ENCODE measurements around the gene TNFSF15. TPM values are rescaled to one million over a fixed set of nuclear protein-coding genes. Genes with fewer than 3 reads are reported as not detected.

TNFSF15 gene
- total RNA-seq, 1 donor from 2014 or later = 0.52 TPM

DNA sequence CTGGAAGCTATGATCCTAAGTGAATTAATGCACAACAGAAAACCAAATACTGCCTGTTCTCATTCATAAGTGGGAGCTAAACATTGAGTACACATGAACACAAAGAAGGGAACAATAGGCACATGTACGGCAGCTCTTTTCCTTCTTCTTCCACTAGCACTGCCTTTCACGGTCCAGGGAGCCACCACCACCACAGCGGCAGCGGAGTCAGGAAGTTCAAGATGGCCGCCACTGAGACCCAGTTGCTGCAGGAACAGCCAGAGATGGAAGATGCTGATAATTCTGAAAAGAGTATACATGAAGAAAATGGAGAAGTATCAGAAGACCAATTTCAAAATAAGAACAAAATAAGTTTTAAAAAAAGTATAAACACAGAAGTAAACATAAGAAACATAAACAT lies 39.5 kb upstream of the TNFSF15 start:
- Histone ChIP-seq H3K9ac (ENCODE audit: low read depth in 1 of 3, low read length in 3 of 3) (no peak overlapping the region), H3K9me3 (ENCODE audit: control insufficient read depth in 3 of 3, low read length in 3 of 3) (no peaks in the 10 kb centered on the region), H3K27ac (ENCODE audit: low read depth, low read length) (no peak overlapping the region), H3K27me3 (ENCODE audit: control insufficient read depth in 3 of 3, insufficient read depth in 3 of 3, low read length in 3 of 3) (no peaks in the 10 kb centered on the region), H3K36me3 (ENCODE audit: control insufficient read depth in 3 of 3, insufficient read depth in 3 of 3, low read length in 3 of 3) (no peaks in the 10 kb centered on the region), H3K4me1 (ENCODE audit: control insufficient read depth in 3 of 3, insufficient read depth in 3 of 3, low read length in 3 of 3) (no peaks in the 10 kb centered on the region), H3K4me3 (ENCODE audit: low read length in 3 of 3) (no peak overlapping the region)

GRCh38 chr9:114844766-114845165 lies 38.9 kb upstream of the TNFSF15 start:
- Histone ChIP-seq H3K4me1 (ENCODE audit: control insufficient read depth in 3 of 3, insufficient read depth in 3 of 3, low read length in 3 of 3) (no peaks in the 10 kb centered on the region), H3K9me3 (ENCODE audit: control insufficient read depth in 3 of 3, low read length in 3 of 3) (no peaks in the 10 kb centered on the region), H3K9ac (ENCODE audit: low read depth in 1 of 3, low read length in 3 of 3) (no peak overlapping the region), H3K4me3 (ENCODE audit: low read length in 3 of 3) (no peak overlapping the region), H3K27ac (ENCODE audit: low read depth, low read length) (no peak overlapping the region), H3K27me3 (ENCODE audit: control insufficient read depth in 3 of 3, insufficient read depth in 3 of 3, low read length in 3 of 3) (no peaks in the 10 kb centered on the region), H3K36me3 (ENCODE audit: control insufficient read depth in 3 of 3, insufficient read depth in 3 of 3, low read length in 3 of 3) (no peaks in the 10 kb centered on the region)

GRCh38 chr9:114837923-114838322 lies 32.1 kb upstream of the TNFSF15 start:
- Histone ChIP-seq H3K27me3 (ENCODE audit: control insufficient read depth in 3 of 3, insufficient read depth in 3 of 3, low read length in 3 of 3) (no peaks in the 10 kb centered on the region), H3K27ac (ENCODE audit: low read depth, low read length) (no peak overlapping the region), H3K4me3 (ENCODE audit: low read length in 3 of 3) (no peak overlapping the region), H3K36me3 (ENCODE audit: control insufficient read depth in 3 of 3, insufficient read depth in 3 of 3, low read length in 3 of 3) (no peaks in the 10 kb centered on the region), H3K9me3 (ENCODE audit: control insufficient read depth in 3 of 3, low read length in 3 of 3) (no peaks in the 10 kb centered on the region), H3K4me1 (ENCODE audit: control insufficient read depth in 3 of 3, insufficient read depth in 3 of 3, low read length in 3 of 3) (no peaks in the 10 kb centered on the region), H3K9ac (ENCODE audit: low read depth in 1 of 3, low read length in 3 of 3) (no peak overlapping the region)

- H3K27me3 ChIP-seq (ENCODE audit: control insufficient read depth in 3 of 3, insufficient read depth in 3 of 3, low read length in 3 of 3) = no peaks in the 10 kb centered on the region
- H3K27ac ChIP-seq (ENCODE audit: low read depth, low read length) = no peak overlapping the region
- no peaks in the 10 kb centered on the region for H3K4me1 ChIP-seq (ENCODE audit: control insufficient read depth in 3 of 3, insufficient read depth in 3 of 3, low read length in 3 of 3)
- H3K9ac ChIP-seq (ENCODE audit: low read depth in 1 of 3, low read length in 3 of 3) = no peak overlapping the region
- H3K9me3 ChIP-seq (ENCODE audit: control insufficient read depth in 3 of 3, low read length in 3 of 3) = no peaks in the 10 kb centered on the region
- no peak overlapping the region for H3K4me3 ChIP-seq (ENCODE audit: low read length in 3 of 3)
- no peaks in the 10 kb centered on the region for H3K36me3 ChIP-seq (ENCODE audit: control insufficient read depth in 3 of 3, insufficient read depth in 3 of 3, low read length in 3 of 3)
These were observed 30.9 kb upstream of the TNFSF15 start for GRCh38 chr9:114836769-114837168.

- Histone ChIP-seq H3K27me3 (ENCODE audit: control insufficient read depth in 3 of 3, insufficient read depth in 3 of 3, low read length in 3 of 3) (no peaks in the 10 kb centered on the region), H3K36me3 (ENCODE audit: control insufficient read depth in 3 of 3, insufficient read depth in 3 of 3, low read length in 3 of 3) (no peaks in the 10 kb centered on the region), H3K9me3 (ENCODE audit: control insufficient read depth in 3 of 3, low read length in 3 of 3) (peaks cover 0 to 2% (median 0%) of the 10 kb centered on the region in 3 donors), H3K9ac (ENCODE audit: low read depth in 1 of 3, low read length in 3 of 3) (no peak overlapping the region), H3K27ac (ENCODE audit: low read depth, low read length) (no peak overlapping the region), H3K4me1 (ENCODE audit: control insufficient read depth in 3 of 3, insufficient read depth in 3 of 3, low read length in 3 of 3) (no peaks in the 10 kb centered on the region), H3K4me3 (ENCODE audit: low read length in 3 of 3) (no peak overlapping the region)
These were observed 28.5 kb upstream of the TNFSF15 start for GRCh38 chr9:114834386-114834785.

- H3K4me3 ChIP-seq (ENCODE audit: low read length in 3 of 3) = no peak overlapping the region
- H3K36me3 ChIP-seq (ENCODE audit: control insufficient read depth in 3 of 3, insufficient read depth in 3 of 3, low read length in 3 of 3) = no peaks in the 10 kb centered on the region
- peaks cover 0 to 2% (median 0%) of the 10 kb centered on the region in 3 donors for H3K9me3 ChIP-seq (ENCODE audit: control insufficient read depth in 3 of 3, low read length in 3 of 3)
- no peaks in the 10 kb centered on the region for H3K4me1 ChIP-seq (ENCODE audit: control insufficient read depth in 3 of 3, insufficient read depth in 3 of 3, low read length in 3 of 3)
- no peak overlapping the region for H3K9ac ChIP-seq (ENCODE audit: low read depth in 1 of 3, low read length in 3 of 3)
- no peaks in the 10 kb centered on the region for H3K27me3 ChIP-seq (ENCODE audit: control insufficient read depth in 3 of 3, insufficient read depth in 3 of 3, low read length in 3 of 3)
- no peak overlapping the region for H3K27ac ChIP-seq (ENCODE audit: low read depth, low read length)
These were observed 24.7 kb upstream of the TNFSF15 start for GRCh38 chr9:114830546-114830945.

DNA sequence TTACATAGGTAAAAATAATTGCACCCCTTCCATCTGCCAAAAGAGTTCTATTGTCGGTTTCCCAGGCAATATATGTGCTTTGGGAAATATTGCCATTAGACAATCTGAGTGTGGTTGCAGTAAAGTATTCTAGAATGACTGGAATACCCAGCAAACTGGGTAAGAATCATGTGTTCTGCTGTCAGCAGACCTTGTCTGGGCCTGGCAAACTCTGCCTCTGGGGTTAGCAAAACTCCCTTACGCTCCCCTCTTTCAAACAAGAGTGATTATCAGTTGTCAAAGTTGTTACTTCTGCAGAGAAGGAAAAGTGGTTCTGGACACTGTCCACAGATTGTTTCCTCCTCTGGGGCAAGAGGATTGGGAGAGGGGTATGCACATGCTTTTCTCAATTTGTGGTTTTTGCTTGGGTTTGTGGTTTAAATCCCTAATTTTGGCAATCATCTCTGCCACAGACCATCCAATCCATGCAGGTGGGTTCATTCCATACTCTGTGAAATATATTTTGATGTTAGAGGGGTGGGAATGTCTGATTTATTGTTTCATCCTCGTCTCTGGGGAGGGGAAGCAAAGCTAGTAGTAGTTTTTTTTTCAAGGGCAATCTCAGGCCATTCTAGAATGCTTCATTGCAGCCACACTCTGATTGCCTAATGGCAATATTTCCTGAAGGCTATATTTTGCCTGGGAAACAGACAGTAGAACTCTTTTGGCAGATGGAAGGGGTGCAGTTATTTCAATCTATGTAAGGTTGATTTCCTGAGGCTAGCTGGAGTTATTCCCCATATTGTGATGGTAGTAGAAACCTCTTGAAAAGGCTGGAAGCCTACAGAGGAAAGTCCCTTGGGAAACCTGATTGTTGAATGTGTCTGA lies 24.0 kb upstream of the TNFSF15 start:
- no peaks in the 10 kb centered on the region for H3K27me3 ChIP-seq (ENCODE audit: control insufficient read depth in 3 of 3, insufficient read depth in 3 of 3, low read length in 3 of 3)
- no peak overlapping the region for H3K27ac ChIP-seq (ENCODE audit: low read depth, low read length)
- no peaks in the 10 kb centered on the region for H3K4me1 ChIP-seq (ENCODE audit: control insufficient read depth in 3 of 3, insufficient read depth in 3 of 3, low read length in 3 of 3)
- H3K9me3 ChIP-seq (ENCODE audit: control insufficient read depth in 3 of 3, low read length in 3 of 3) = peaks cover 0 to 2% (median 0%) of the 10 kb centered on the region in 3 donors
- no peak overlapping the region for H3K9ac ChIP-seq (ENCODE audit: low read depth in 1 of 3, low read length in 3 of 3)
- no peaks in the 10 kb centered on the region for H3K36me3 ChIP-seq (ENCODE audit: control insufficient read depth in 3 of 3, insufficient read depth in 3 of 3, low read length in 3 of 3)
- H3K4me3 ChIP-seq (ENCODE audit: low read length in 3 of 3) = no peak overlapping the region

DNA sequence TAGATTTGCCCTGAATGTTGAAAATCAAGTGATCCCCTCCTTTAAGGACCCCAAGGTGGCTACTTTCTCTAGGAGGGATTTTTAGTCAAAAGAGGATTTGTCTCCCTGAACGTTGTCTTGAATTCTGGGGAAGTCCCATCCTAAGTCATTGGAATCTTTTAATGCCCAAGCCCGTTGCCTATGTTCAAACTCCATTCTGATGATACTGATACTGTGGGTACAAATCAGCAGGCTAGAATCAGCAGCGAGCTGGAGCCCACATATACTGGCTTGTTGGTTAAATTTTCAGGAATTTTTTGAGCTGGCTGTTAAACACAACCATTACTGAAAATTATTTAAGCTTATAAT lies 22.4 kb upstream of the TNFSF15 start:
- Histone ChIP-seq H3K27me3 (ENCODE audit: control insufficient read depth in 3 of 3, insufficient read depth in 3 of 3, low read length in 3 of 3) (no peaks in the 10 kb centered on the region), H3K36me3 (ENCODE audit: control insufficient read depth in 3 of 3, insufficient read depth in 3 of 3, low read length in 3 of 3) (no peaks in the 10 kb centered on the region), H3K4me1 (ENCODE audit: control insufficient read depth in 3 of 3, insufficient read depth in 3 of 3, low read length in 3 of 3) (no peaks in the 10 kb centered on the region), H3K4me3 (ENCODE audit: low read length in 3 of 3) (no peak overlapping the region), H3K9me3 (ENCODE audit: control insufficient read depth in 3 of 3, low read length in 3 of 3) (peaks cover 0 to 2% (median 0%) of the 10 kb centered on the region in 3 donors), H3K27ac (ENCODE audit: low read depth, low read length) (no peak overlapping the region), H3K9ac (ENCODE audit: low read depth in 1 of 3, low read length in 3 of 3) (no peak overlapping the region)

- Histone ChIP-seq H3K27me3 (ENCODE audit: control insufficient read depth in 3 of 3, insufficient read depth in 3 of 3, low read length in 3 of 3) (no peaks in the 10 kb centered on the region), H3K9me3 (ENCODE audit: control insufficient read depth in 3 of 3, low read length in 3 of 3) (peaks cover 0 to 2% (median 0%) of the 10 kb centered on the region in 3 donors), H3K4me3 (ENCODE audit: low read length in 3 of 3) (no peak overlapping the region), H3K9ac (ENCODE audit: low read depth in 1 of 3, low read length in 3 of 3) (no peak overlapping the region), H3K4me1 (ENCODE audit: control insufficient read depth in 3 of 3, insufficient read depth in 3 of 3, low read length in 3 of 3) (no peaks in the 10 kb centered on the region), H3K27ac (ENCODE audit: low read depth, low read length) (no peak overlapping the region), H3K36me3 (ENCODE audit: control insufficient read depth in 3 of 3, insufficient read depth in 3 of 3, low read length in 3 of 3) (no peaks in the 10 kb centered on the region)
These were observed 21.9 kb upstream of the TNFSF15 start for GRCh38 chr9:114827641-114828302.

GRCh38 chr9:114826431-114826830 lies 20.6 kb upstream of the TNFSF15 start:
- H3K27me3 ChIP-seq (ENCODE audit: control insufficient read depth in 3 of 3, insufficient read depth in 3 of 3, low read length in 3 of 3) = no peaks in the 10 kb centered on the region
- H3K27ac ChIP-seq (ENCODE audit: low read depth, low read length) = no peak overlapping the region
- no peaks in the 10 kb centered on the region for H3K4me1 ChIP-seq (ENCODE audit: control insufficient read depth in 3 of 3, insufficient read depth in 3 of 3, low read length in 3 of 3)
- H3K9ac ChIP-seq (ENCODE audit: low read depth in 1 of 3, low read length in 3 of 3) = no peak overlapping the region
- H3K4me3 ChIP-seq (ENCODE audit: low read length in 3 of 3) = no peak overlapping the region
- H3K36me3 ChIP-seq (ENCODE audit: control insufficient read depth in 3 of 3, insufficient read depth in 3 of 3, low read length in 3 of 3) = no peaks in the 10 kb centered on the region
- H3K9me3 ChIP-seq (ENCODE audit: control insufficient read depth in 3 of 3, low read length in 3 of 3) = peaks cover 0 to 2% (median 0%) of the 10 kb centered on the region in 3 donors

All from skeletal muscle tissue (tissue), 4 donors.